Keratinocyte (primary cell): ENCODE results near the gene DENND2A. TPM values are rescaled to one million over a fixed set of nuclear protein-coding genes. Genes with fewer than 3 reads are reported as not detected.

Experiments used
- DNase-seq: peaks from one replicate; pipeline ENCODE4 v3.0.0-alpha.2; 2011; ENCODE audit warnings: low read depth, missing footprints, low spot score
- FAIRE-seq: peaks from 2 replicates; lab custom pipeline; 2011; peaks lifted over from hg19 to GRCh38; lab: Jason Lieb, UNC
- H2AFZ ChIP-seq: 2 replicates; pipeline ENCODE4 v1.6.0; 2012; ENCODE audit warnings: low read length, control low read depth, inconsistent platforms; ENCODE audit not compliant: control insufficient read depth
- H3K27ac ChIP-seq: 2 replicates; pipeline ENCODE4 v1.5.1; 2011; ENCODE audit warnings: low read length; ENCODE audit not compliant: control insufficient read depth, insufficient read depth
- H3K27me3 ChIP-seq: 3 replicates; pipeline ENCODE4 v1.6.0; 2011; ENCODE audit warnings: low read length; ENCODE audit not compliant: control insufficient read depth, insufficient read depth; ENCODE audit errors: extremely low read depth
- H3K36me3 ChIP-seq, 2 experiments: 2 replicates in 1 of 2; 3 replicates in 1 of 2; pipeline ENCODE4 v1.5.1; 2011; ENCODE audit warnings: low read length in 2 of 2, mild to moderate bottlenecking in 1 of 2; ENCODE audit not compliant: control insufficient read depth in 2 of 2, insufficient read depth in 2 of 2; ENCODE audit errors: extremely low read depth in 1 of 2
- H3K4me1 ChIP-seq: 3 replicates; pipeline ENCODE4 v1.5.1; 2011; ENCODE audit warnings: low read length; ENCODE audit not compliant: control insufficient read depth, insufficient read depth; ENCODE audit errors: extremely low read depth
- H3K4me2 ChIP-seq: 3 replicates; pipeline ENCODE4 v1.6.0; 2011; ENCODE audit warnings: low read depth, low read length; ENCODE audit not compliant: control insufficient read depth, insufficient read depth; ENCODE audit errors: extremely low read depth
- H3K4me3 ChIP-seq, 3 experiments: fragments of 200-600 bp in 1 of 3; sonication (generic) in 1 of 3; 2 replicates in 2 of 3; 3 replicates in 1 of 3; pipeline ENCODE4 v1.5.1; 2011 to 2016; ENCODE audit warnings: low read length in 3 of 3, mild to moderate bottlenecking in 3 of 3, control low read depth in 2 of 3, inconsistent platforms in 1 of 3, low read depth in 1 of 3, mixed read lengths in 1 of 3, mixed run types in 1 of 3, moderate library complexity in 1 of 3; ENCODE audit not compliant: control insufficient read depth in 2 of 3, insufficient read depth in 2 of 3; ENCODE audit errors: extremely low read depth in 1 of 3
- H3K79me2 ChIP-seq: 2 replicates; pipeline ENCODE4 v1.6.0; 2012; ENCODE audit warnings: low read length; ENCODE audit not compliant: control insufficient read depth, insufficient read depth
- H3K9ac ChIP-seq: 3 replicates; pipeline ENCODE4 v1.6.0; 2011; ENCODE audit warnings: low read length; ENCODE audit not compliant: control insufficient read depth, insufficient read depth; ENCODE audit errors: extremely low read depth
- H3K9me1 ChIP-seq: 3 replicates; pipeline ENCODE4 v1.6.0; 2011; ENCODE audit warnings: low read length; ENCODE audit not compliant: control insufficient read depth, insufficient read depth; ENCODE audit errors: extremely low read depth
- H3K9me3 ChIP-seq: 2 replicates; pipeline ENCODE4 v1.5.1; 2012; ENCODE audit warnings: low read depth, low read length; ENCODE audit not compliant: control insufficient read depth
- H4K20me1 ChIP-seq: 3 replicates; pipeline ENCODE4 v1.6.0; 2011; ENCODE audit warnings: low read length; ENCODE audit not compliant: control insufficient read depth, insufficient read depth; ENCODE audit errors: extremely low read depth
- CTCF ChIP-seq, 3 experiments: IDR thresholded peaks in 1 of 3; conservative IDR thresholded peaks in 1 of 3; optimal IDR thresholded peaks in 1 of 3; 2 replicates in 2 of 3; 3 replicates in 1 of 3; pipeline versions ENCODE3 to v1.5.1; 2011; ENCODE audit warnings: low read length in 3 of 3, mild to moderate bottlenecking in 3 of 3, moderate library complexity in 2 of 3, control low read depth in 1 of 3, inconsistent platforms in 1 of 3; ENCODE audit not compliant: insufficient read depth in 2 of 3; ENCODE audit errors: extremely low read depth in 1 of 3
- EZH2 ChIP-seq: IDR thresholded peaks from one replicate; pipeline ENCODE4 v1.6.1; 2012; ENCODE audit warnings: inconsistent platforms, mild to moderate bottlenecking, low read length, moderate library complexity
- dilution Hi-C: fragments of 300-500 bp; cut with MboI; formaldehyde crosslinking; loops from one replicate; pipeline ENCODE4 v1.7.0; 2020; ENCODE audit warnings: low sequenced_read_pairs; ENCODE audit not compliant: extremely low pct_ligation_motif_present
- polyA minus RNA-seq, 3 experiments: library from RNA; depleted of rRNA, polyadenylated mRNA; stranded (reverse); fragments of >200 nt; gene quantifications; 1 replicate in 1 of 3; 2 replicates in 1 of 3; 3 replicates in 1 of 3; pipeline ENCODE4 v1.2.3, GENCODE V29; 2011
- polyA plus RNA-seq, 5 experiments: library from polyadenylated mRNA; depleted of rRNA in 3 of 5; stranded (reverse) in 3 of 5; stranded (forward) in 1 of 5; unstranded in 1 of 5; fragments of >200 nt; gene quantifications; 1 replicate in 1 of 5; 2 replicates in 3 of 5; 3 replicates in 1 of 5; pipeline versions ENCODE4 v1.2.1 to v1.2.3, GENCODE V29; 2011 to 2012; ENCODE audit warnings: missing spikeins in 2 of 5, low read depth in 1 of 5, low replicate concordance in 1 of 5

The DENND2A gene
- 0.95 to 5.1 TPM (median 1.8 TPM) in 3 replicates for polyA plus RNA-seq
- not detected for polyA plus RNA-seq (2011; ENCODE audit: low read depth)
- polyA plus RNA-seq (2011; cell fraction: cytosol; rRNA removed) = 2.5 and 2.8 TPM in 2 replicates
- 2.8 and 4.3 TPM in 2 replicates for polyA plus RNA-seq (2011; cell fraction: nucleus; rRNA removed)
- polyA plus RNA-seq (2012; ENCODE audit: low replicate concordance) = 0.07 and 4.7 TPM in 2 replicates
- polyA minus RNA-seq = 2.8 to 4.1 TPM (median 3.6 TPM) in 3 replicates
- polyA minus RNA-seq (2011; cell fraction: cytosol; rRNA and poly(A)+ RNA removed) = 3.8 TPM
- 2.0 and 2.4 TPM in 2 replicates for polyA minus RNA-seq (2011; cell fraction: nucleus; rRNA and poly(A)+ RNA removed)

- dilution Hi-C loops = no loop called here
- Histone ChIP-seq H3K4me3 (peak within 1 kb of the TSS; percentile 41 to 59 (median 54)), H3K4me2 (peak within 1 kb of the TSS; percentile 79), H3K9ac (peak within 1 kb of the TSS; percentile 62), H3K27me3 (no peaks in the 10 kb centered on the region), H3K9me1 (no peaks in the 10 kb centered on the region), H3K27ac (peak within 1 kb of the TSS; percentile 0), H4K20me1 (no peaks in the 10 kb centered on the region), H2AFZ (peak within 1 kb of the TSS; percentile 73), H3K79me2 (peaks cover 4% of the 10 kb centered on the region), H3K4me1 (peaks cover 12% of the 10 kb centered on the region), H3K36me3 (no peaks in the 10 kb centered on the region), H3K9me3 (no peaks in the 10 kb centered on the region)
- DNase-seq = no peak
- TF ChIP-seq EZH2 (no peak), CTCF (optimal IDR thresholded peaks at IDR 0.05 in 1 of 3, IDR thresholded peaks at IDR 0.05 in 1 of 3, conservative IDR thresholded peaks at IDR 0.05 in 1 of 3; ENCODE audit: extremely low read depth in 1 of 3, insufficient read depth in 2 of 3, low read length in 3 of 3) (no peak)
- no peak for FAIRE-seq
Observed at GRCh38 chr7:140640727-140641523, at the start of gene DENND2A. TSS of gene DENND2A (minus strand) at chr7:140640813. CDS start at chr7:140602397, 38,416 bp downstream.

GRCh38 chr7:140689199-140690152 is 48.9 kb upstream of the DENND2A start:
- H3K9me1 ChIP-seq = no peaks in the 10 kb centered on the region
- TF ChIP-seq CTCF (optimal IDR thresholded peaks at IDR 0.05 in 1 of 3, IDR thresholded peaks at IDR 0.05 in 1 of 3, conservative IDR thresholded peaks at IDR 0.05 in 1 of 3; ENCODE audit: extremely low read depth in 1 of 3, insufficient read depth in 2 of 3, low read length in 3 of 3) (no peak), EZH2 (no peak)
- H3K9ac ChIP-seq = no peak overlapping the region
- no peaks in the 10 kb centered on the region for H4K20me1 ChIP-seq
- H3K36me3 ChIP-seq = peaks cover 4 to 7% of the 10 kb centered on the region in 2 experiments
- no peak for DNase-seq
- no peaks in the 10 kb centered on the region for H3K79me2 ChIP-seq
- H3K4me3 ChIP-seq = no peak overlapping the region
- no peak overlapping the region for H3K4me2 ChIP-seq
- H3K27ac ChIP-seq = no peak overlapping the region
- dilution Hi-C loops = no loop called here
- H3K27me3 ChIP-seq = no peaks in the 10 kb centered on the region
- no peak overlapping the region for H2AFZ ChIP-seq
- no peaks in the 10 kb centered on the region for H3K4me1 ChIP-seq
- no peak for FAIRE-seq
- H3K9me3 ChIP-seq = no peaks in the 10 kb centered on the region
